H1 (cell line): ENCODE data around the gene ZNF532. TPM values are rescaled to one million over a fixed set of nuclear protein-coding genes. Genes with fewer than 3 reads are reported as not detected.

Experiments
- CTCF ChIA-PET: fragments of 300-600 bp; sonication (Branson Sonifier 250); formaldehyde crosslinking; loops from one replicate; lab custom pipeline; 2021; ENCODE audit not compliant: partially characterized antibody; lab: Charles Lee
- POLR2A ChIA-PET: fragments of 300-600 bp; sonication (Branson Sonifier 250); formaldehyde crosslinking; loops from one replicate; lab custom pipeline; 2021; ENCODE audit warnings: inconsistent platforms; ENCODE audit not compliant: partially characterized antibody; lab: Charles Lee
- DNase-seq, 2 experiments: peaks; one replicate each; pipeline versions ENCODE4 v3.0.0 to v3.0.0-alpha.2; 2010 to 2022; ENCODE audit warnings: low spot score in 2 of 2, low read depth in 1 of 2, mixed read lengths in 1 of 2
- FAIRE-seq: peaks from 2 replicates; lab custom pipeline; 2011; peaks lifted over from hg19 to GRCh38; lab: Jason Lieb, UNC
- H2AFZ ChIP-seq: 2 replicates; pipeline ENCODE4 v1.8.1; 2012; ENCODE audit warnings: low read length, inconsistent platforms
- H2AK5ac ChIP-seq: 2 replicates; pipeline ENCODE4 v1.6.1; 2013; ENCODE audit warnings: low read depth, low read length
- H2BK120ac ChIP-seq: replicated peaks from 2 replicates; pipeline ENCODE3; 2013; ENCODE audit warnings: low read depth, low read length, inconsistent platforms
- H2BK12ac ChIP-seq: 2 replicates; pipeline ENCODE4 v1.6.1; 2013; ENCODE audit warnings: low read depth, low read length
- H2BK15ac ChIP-seq: 2 replicates; pipeline ENCODE4 v1.6.1; 2013; ENCODE audit warnings: low read length
- H2BK20ac ChIP-seq: 2 replicates; pipeline ENCODE4 v1.6.1; 2013; ENCODE audit warnings: low read length
- H2BK5ac ChIP-seq: 2 replicates; pipeline ENCODE4 v1.6.1; 2013; ENCODE audit warnings: low read depth, low read length
- H3K14ac ChIP-seq: 2 replicates; pipeline ENCODE4 v1.6.1; 2013; ENCODE audit warnings: inconsistent platforms; ENCODE audit not compliant: insufficient read length
- H3K18ac ChIP-seq: 2 replicates; pipeline ENCODE4 v1.6.1; 2013; ENCODE audit warnings: low read length; ENCODE audit errors: extremely low read depth
- H3K23ac ChIP-seq: 2 replicates; pipeline ENCODE4 v1.6.1; 2013; ENCODE audit warnings: inconsistent platforms; ENCODE audit not compliant: insufficient read length
- H3K23me2 ChIP-seq: 2 replicates; pipeline ENCODE4 v1.6.1; 2013; ENCODE audit warnings: low read depth, low read length
- H3K27ac ChIP-seq: 2 replicates; pipeline ENCODE4 v1.6.1; 2011; ENCODE audit warnings: low read depth, low read length, inconsistent platforms
- H3K27me3 ChIP-seq, 4 experiments: replicated peaks in 1 of 4; 1 replicate in 1 of 4; 2 replicates in 3 of 4; pipeline versions ENCODE4 v1.6.1 to v1.8.1; 2011 to 2013; ENCODE audit warnings: low read length in 3 of 4, mild to moderate bottlenecking in 3 of 4, inconsistent platforms in 2 of 4, mixed read lengths in 2 of 4, moderate library complexity in 1 of 4; ENCODE audit not compliant: control insufficient read depth in 3 of 4, insufficient read depth in 3 of 4; ENCODE audit errors: extremely low read depth in 1 of 4
- H3K36me3 ChIP-seq, 4 experiments: 2 replicates each; pipeline versions ENCODE4 v1.6.1 to v1.8.1; 2011 to 2013; ENCODE audit warnings: mild to moderate bottlenecking in 4 of 4, low read length in 3 of 4, moderate library complexity in 2 of 4, control low read depth in 1 of 4, inconsistent platforms in 1 of 4; ENCODE audit not compliant: insufficient read depth in 4 of 4, control insufficient read depth in 2 of 4
- H3K4ac ChIP-seq: replicated peaks from 2 replicates; pipeline ENCODE3; 2013; ENCODE audit warnings: low read length, low read depth, mixed read lengths, inconsistent platforms; ENCODE audit not compliant: insufficient read length
- H3K4me1 ChIP-seq, 4 experiments: replicated peaks in 1 of 4; 1 replicate in 1 of 4; 2 replicates in 3 of 4; pipeline versions ENCODE4 v1.6.1 to v1.8.1; 2011 to 2013; ENCODE audit warnings: low read length in 3 of 4, inconsistent platforms in 2 of 4, mixed read lengths in 1 of 4; ENCODE audit not compliant: insufficient read depth in 4 of 4, control insufficient read depth in 3 of 4
- H3K4me2 ChIP-seq, 2 experiments: 2 replicates each; pipeline versions ENCODE4 v1.6.1 to v1.8.1; 2011 to 2013; ENCODE audit warnings: low read depth in 2 of 2, low read length in 2 of 2, control low read depth in 1 of 2, inconsistent platforms in 1 of 2, mild to moderate bottlenecking in 1 of 2; ENCODE audit not compliant: insufficient read depth in 1 of 2
- H3K4me3 ChIP-seq, 4 experiments: fragments of 200-600, 300-600 bp in 1 of 4; sonication (generic), shearing (Covaris generic), sonication (Bioruptor Twin) in 1 of 4; 2 replicates each; pipeline versions ENCODE4 v1.5.1 to v1.8.1; 2011 to 2016; ENCODE audit warnings: low read length in 4 of 4, low read depth in 3 of 4, control low read depth in 2 of 4, inconsistent platforms in 2 of 4, mild to moderate bottlenecking in 2 of 4, mixed read lengths in 1 of 4, moderate library complexity in 1 of 4; ENCODE audit not compliant: insufficient read depth in 2 of 4; ENCODE audit errors: extremely low read depth in 1 of 4
- H3K56ac ChIP-seq: replicated peaks from 2 replicates; pipeline ENCODE3; 2013; ENCODE audit warnings: low read depth, mild to moderate bottlenecking, mixed read lengths, low read length, inconsistent platforms; ENCODE audit not compliant: insufficient read length
- H3K79me1 ChIP-seq: 2 replicates; pipeline ENCODE4 v1.6.1; 2013; ENCODE audit warnings: low read depth, low read length, control low read depth
- H3K79me2 ChIP-seq, 2 experiments: 2 replicates each; pipeline versions ENCODE4 v1.6.1 to v1.8.1; 2012 to 2013; ENCODE audit warnings: low read length in 2 of 2, mild to moderate bottlenecking in 2 of 2, inconsistent platforms in 1 of 2; ENCODE audit not compliant: insufficient read depth in 2 of 2, control insufficient read depth in 1 of 2
- H3K9ac ChIP-seq, 4 experiments: replicated peaks in 1 of 4; 1 replicate in 1 of 4; 2 replicates in 3 of 4; pipeline versions ENCODE4 v1.6.1 to v1.8.1; 2011 to 2013; ENCODE audit warnings: low read depth in 3 of 4, low read length in 3 of 4, control low read depth in 2 of 4, mild to moderate bottlenecking in 2 of 4, moderate library complexity in 2 of 4, inconsistent platforms in 1 of 4; ENCODE audit errors: extremely low read depth in 1 of 4
- H3K9me3 ChIP-seq, 2 experiments: 2 replicates each; pipeline versions ENCODE4 v1.6.1 to v1.8.1; 2012 to 2013; ENCODE audit warnings: mild to moderate bottlenecking in 2 of 2, moderate library complexity in 2 of 2, control low read depth in 1 of 2, inconsistent platforms in 1 of 2, low read depth in 1 of 2, low read length in 1 of 2, mixed read lengths in 1 of 2; ENCODE audit not compliant: insufficient read depth in 2 of 2
- H4K20me1 ChIP-seq, 2 experiments: replicated peaks in 1 of 2; 2 replicates each; pipeline versions ENCODE3 to v1.8.1; 2011 to 2013; ENCODE audit warnings: inconsistent platforms in 2 of 2, low read length in 2 of 2, mild to moderate bottlenecking in 1 of 2; ENCODE audit not compliant: insufficient read depth in 2 of 2, control insufficient read depth in 1 of 2
- H4K5ac ChIP-seq: 2 replicates; pipeline ENCODE4 v1.6.1; 2013; ENCODE audit warnings: low read length, low read depth, mixed read lengths, inconsistent platforms; ENCODE audit not compliant: insufficient read length
- H4K8ac ChIP-seq: 2 replicates; pipeline ENCODE4 v1.8.0; 2013; ENCODE audit warnings: mild to moderate bottlenecking, moderate library complexity, low read length, inconsistent platforms; ENCODE audit not compliant: insufficient read depth; ENCODE audit errors: extremely low read depth
- H4K91ac ChIP-seq: replicated peaks from 2 replicates; pipeline ENCODE3; 2013; ENCODE audit warnings: low read length, mixed read lengths, inconsistent platforms; ENCODE audit not compliant: insufficient read length
- FOSL1 ChIP-seq: IDR thresholded peaks from 2 replicates; pipeline ENCODE4 v1.6.1; 2011; ENCODE audit warnings: mild to moderate bottlenecking, low read depth, low read length, moderate library complexity; ENCODE audit not compliant: insufficient read depth
- HDAC2 ChIP-seq, 2 experiments: fragments of 300-600 bp in 1 of 2; sonication (generic) in 1 of 2; IDR thresholded peaks; 2 replicates each; pipeline ENCODE4 v1.6.1; 2011 to 2012; ENCODE audit warnings: low read depth in 2 of 2, low read length in 2 of 2, mild to moderate bottlenecking in 2 of 2, moderate library complexity in 2 of 2, borderline replicate concordance in 1 of 2, inconsistent platforms in 1 of 2
- KDM4A ChIP-seq: IDR thresholded peaks from one replicate; pipeline ENCODE4 v1.7.1; 2012; ENCODE audit warnings: low read depth, mild to moderate bottlenecking, moderate library complexity, low read length, inconsistent platforms; ENCODE audit not compliant: severe bottlenecking
- NANOG ChIP-seq: IDR thresholded peaks from 2 replicates; pipeline ENCODE4 v1.6.1; 2011; ENCODE audit warnings: low read length, low read depth, mild to moderate bottlenecking, inconsistent platforms; ENCODE audit not compliant: insufficient read depth, poor library complexity, severe bottlenecking
- POLR2A ChIP-seq, 2 experiments: IDR thresholded peaks; 1 replicate in 1 of 2; 2 replicates in 1 of 2; pipeline ENCODE4 v1.6.1; 2011; ENCODE audit warnings: low read depth in 2 of 2, low read length in 2 of 2, mild to moderate bottlenecking in 2 of 2; ENCODE audit errors: control extremely low read depth in 1 of 2
- TAF7 ChIP-seq: optimal IDR thresholded peaks from 2 replicates; pipeline ENCODE3; 2011; ENCODE audit warnings: low read depth, mild to moderate bottlenecking, inconsistent platforms, low read length, moderate library complexity, borderline replicate concordance
- ZNF274 ChIP-seq: IDR thresholded peaks from 2 replicates; pipeline ENCODE4 v1.7.0; 2012; ENCODE audit warnings: low read length, borderline replicate concordance; ENCODE audit errors: extremely low read depth
- WGBS, 2 experiments: shearing (Covaris generic) in 1 of 2; methylation state at CpG; one replicate each; pipeline versions ENCODE4 v1.1.6 to v1.1.7; 2013 to 2015; ENCODE audit warnings: low lambda C conversion rate in 2 of 2, mixed read lengths in 2 of 2, inconsistent platforms in 1 of 2, low coverage in 1 of 2, missing lambda C conversion rate in 1 of 2; ENCODE audit not compliant: insufficient replicate concordance in 2 of 2, insufficient coverage in 1 of 2, insufficient read length in 1 of 2; ENCODE audit errors: extremely low coverage in 1 of 2, missing lambda C conversion rate in 1 of 2; 5-methylcytosine and 5-hydroxymethylcytosine counted together
- polyA plus RNA-seq, 7 experiments: library from polyadenylated mRNA; depleted of rRNA in 3 of 7; stranded (reverse) in 5 of 7; unstranded in 2 of 7; fragments of >200 nt in 5 of 7; fragments of 200-250 nt in 2 of 7; gene quantifications; 1 replicate in 5 of 7; 2 replicates in 1 of 7; 4 replicates in 1 of 7; pipeline versions ENCODE4 v1.2.1 to v1.2.3, GENCODE V29; 2011 to 2013; ENCODE audit warnings: missing spikeins in 2 of 7, mixed read lengths in 2 of 7
- total RNA-seq: library from RNA; stranded (reverse); fragmentation: NEBNext Ultra II Directional; extraction: Animal tissue kit (Norgen Biotek cat#: 25700); gene quantifications from 2 replicates; pipeline ENCODE4 v1.2.1, GENCODE V29; 2021
- TF ChIP-seq, protein P1 (sequence below): IDR thresholded peaks from 2 replicates; pipeline ENCODE4 v1.6.1; 2012; ENCODE audit warnings: inconsistent platforms
- TF ChIP-seq, protein P2 (sequence below): IDR thresholded peaks from 2 replicates; pipeline ENCODE4 v1.6.1; 2012; ENCODE audit warnings: inconsistent platforms

The ZNF532 gene
- total and polyA plus RNA-seq, 2 of the 8 experiments (the other 6 are each of a cell fraction or from before 2014, with no cell fraction given), result 143 to 240 TPM

DNA sequence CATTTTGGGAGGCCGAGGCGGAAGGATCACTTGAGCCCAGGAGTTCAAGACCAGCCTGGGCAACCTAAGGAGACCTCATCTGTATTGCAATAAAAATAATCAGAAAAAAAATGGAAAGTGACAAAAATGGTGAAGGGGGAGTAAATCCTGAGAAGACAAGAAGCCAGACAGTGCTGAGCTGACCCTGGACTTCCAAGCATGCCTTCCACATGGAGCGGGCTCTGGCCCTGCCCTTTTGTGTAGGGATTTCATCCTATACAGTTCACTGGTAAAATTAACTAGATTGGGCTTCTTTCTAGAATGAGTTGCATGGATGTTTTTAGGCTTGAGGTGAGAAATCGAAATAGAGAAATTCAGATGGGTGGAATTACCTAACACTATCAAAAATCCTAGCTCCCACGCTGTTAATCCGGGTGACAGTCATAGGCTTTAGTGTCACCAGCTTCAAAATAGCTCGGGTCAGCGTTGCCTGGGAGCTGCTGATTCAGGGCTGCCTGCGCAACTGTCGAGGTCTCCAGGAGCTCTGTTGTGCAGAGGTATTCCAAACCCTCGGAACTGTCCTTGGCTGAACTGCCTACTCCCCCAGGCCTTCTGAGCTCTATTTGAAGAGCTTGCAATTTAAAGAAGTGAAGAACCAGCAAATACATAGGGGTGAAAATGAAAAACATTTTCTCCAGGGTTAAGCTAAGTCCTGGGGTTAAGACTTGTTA lies 21.5 kb upstream of the ZNF532 start:
- TF ChIP-seq ZNF274 (no peak), POLR2A (IDR thresholded peaks at IDR 0.05; ENCODE audit: control extremely low read depth in 1 of 2, low read depth in 2 of 2, low read length in 2 of 2) (no peak), KDM4A (no peak), TAF7 (no peak), NANOG (no peak), FOSL1 (no peak), HDAC2 (IDR thresholded peaks at IDR 0.05; ENCODE audit: borderline replicate concordance in 1 of 2, low read depth in 2 of 2, low read length in 2 of 2) (no peak)
- TF ChIP-seq, protein P1, sequence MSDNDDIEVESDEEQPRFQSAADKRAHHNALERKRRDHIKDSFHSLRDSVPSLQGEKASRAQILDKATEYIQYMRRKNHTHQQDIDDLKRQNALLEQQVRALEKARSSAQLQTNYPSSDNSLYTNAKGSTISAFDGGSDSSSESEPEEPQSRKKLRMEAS, result no peak
- TF ChIP-seq, protein P2, sequence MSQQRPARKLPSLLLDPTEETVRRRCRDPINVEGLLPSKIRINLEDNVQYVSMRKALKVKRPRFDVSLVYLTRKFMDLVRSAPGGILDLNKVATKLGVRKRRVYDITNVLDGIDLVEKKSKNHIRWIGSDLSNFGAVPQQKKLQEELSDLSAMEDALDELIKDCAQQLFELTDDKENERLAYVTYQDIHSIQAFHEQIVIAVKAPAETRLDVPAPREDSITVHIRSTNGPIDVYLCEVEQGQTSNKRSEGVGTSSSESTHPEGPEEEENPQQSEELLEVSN, result no peak
- peak; percentile 66 for FAIRE-seq

More for the DNA sequence above, 21.5 kb upstream of the ZNF532 start:
- Histone ChIP-seq H3K18ac (no peak overlapping the region; the same call in 1 of the 2 replicates), H3K23ac (no peak overlapping the region), H3K79me2 (no peaks in the 10 kb centered on the region), H2BK15ac (no peak overlapping the region), H3K4ac (peak overlapping the region; percentile 5), H2BK5ac (peak overlapping the region; percentile 54; the same call in 1 of the 2 replicates), H3K23me2 (no peaks in the 10 kb centered on the region), H2AK5ac (no peak overlapping the region), H3K9ac (no peak overlapping the region), H3K56ac (no peak overlapping the region), H4K8ac (no peak overlapping the region), H3K79me1 (no peaks in the 10 kb centered on the region), H2BK20ac (0 out of 2 replicates have a peak overlapping the region, but pooled peaks have one; percentile 84), H3K4me3 (no peak overlapping the region), H2BK12ac (peak overlapping the region; percentile 45; the same call in 1 of the 2 replicates), H4K20me1 (no peaks in the 10 kb centered on the region), H3K4me1 (peaks cover 10 to 22% (median 13%) of the 10 kb centered on the region in 4 experiments), H3K27me3 (no peaks in the 10 kb centered on the region; a peak in 1 of 7 replicates), H3K36me3 (no peaks in the 10 kb centered on the region), H4K5ac (no peak overlapping the region), H4K91ac (peak overlapping the region; percentile 1), H2AFZ (0 out of 2 replicates have a peak overlapping the region, but pooled peaks have one; percentile 3), H3K9me3 (no peaks in the 10 kb centered on the region), H3K14ac (no peak overlapping the region), H3K4me2 (no peak overlapping the region), H3K27ac (no peak overlapping the region), H2BK120ac (no peak overlapping the region)
- 83% methylated on average over 11 of the region's 11 CpGs; no CpG with 5 or more reads in 1 of the 2 experiments for WGBS, 2 experiments
- POLR2A ChIA-PET, result interaction anchor here (0.6 to 5.7 kb wide), 7 partner anchors 9 to 78 kb away, joined by 3 to 35 read pairs (median 3); partner anchors contain the start of gene ZNF532
- no peak for DNase-seq
- CTCF ChIA-PET, result interaction anchor here (0.9 to 3.5 kb wide), 7 partner anchors 14 to 79 kb away, joined by 3 to 15 read pairs (median 4); no protein-coding TSS in a partner anchor
